ENCODE data around the gene UQCRC2. TPM values are rescaled to one million over a fixed set of nuclear protein-coding genes. Genes with fewer than 3 reads are reported as not detected.

Gene UQCRC2
- total and polyA plus RNA-seq, 9 donors = 101 to 325 (median 164) TPM

- DNase-seq = no peak
- Histone ChIP-seq H3K27me3 (no peaks in the 10 kb centered on the region), H3K36me3 (no peaks in the 10 kb centered on the region), H3K9me3 (no peaks in the 10 kb centered on the region), H3K4me1 (ENCODE audit: insufficient read depth) (peaks cover 2% of the 10 kb centered on the region), H3K4me3 (no peak overlapping the region), H3K27ac (no peak overlapping the region)
- WGBS, 3 donors = 42 to 65% (median 42%) methylated on average over 2 of the region's 2 CpGs
- TF ChIP-seq, protein P1, sequence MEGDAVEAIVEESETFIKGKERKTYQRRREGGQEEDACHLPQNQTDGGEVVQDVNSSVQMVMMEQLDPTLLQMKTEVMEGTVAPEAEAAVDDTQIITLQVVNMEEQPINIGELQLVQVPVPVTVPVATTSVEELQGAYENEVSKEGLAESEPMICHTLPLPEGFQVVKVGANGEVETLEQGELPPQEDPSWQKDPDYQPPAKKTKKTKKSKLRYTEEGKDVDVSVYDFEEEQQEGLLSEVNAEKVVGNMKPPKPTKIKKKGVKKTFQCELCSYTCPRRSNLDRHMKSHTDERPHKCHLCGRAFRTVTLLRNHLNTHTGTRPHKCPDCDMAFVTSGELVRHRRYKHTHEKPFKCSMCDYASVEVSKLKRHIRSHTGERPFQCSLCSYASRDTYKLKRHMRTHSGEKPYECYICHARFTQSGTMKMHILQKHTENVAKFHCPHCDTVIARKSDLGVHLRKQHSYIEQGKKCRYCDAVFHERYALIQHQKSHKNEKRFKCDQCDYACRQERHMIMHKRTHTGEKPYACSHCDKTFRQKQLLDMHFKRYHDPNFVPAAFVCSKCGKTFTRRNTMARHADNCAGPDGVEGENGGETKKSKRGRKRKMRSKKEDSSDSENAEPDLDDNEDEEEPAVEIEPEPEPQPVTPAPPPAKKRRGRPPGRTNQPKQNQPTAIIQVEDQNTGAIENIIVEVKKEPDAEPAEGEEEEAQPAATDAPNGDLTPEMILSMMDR (IDR thresholded peaks at IDR 0.05) = no peak
- no peak for TF ChIP-seq EP300 (IDR thresholded peaks at IDR 0.05)
- intact Hi-C loops (cut with DNase I) = no loop called here
Measured at GRCh38 chr16:22012241-22012640, 59.1 kb downstream of the UQCRC2 start.

DNA sequence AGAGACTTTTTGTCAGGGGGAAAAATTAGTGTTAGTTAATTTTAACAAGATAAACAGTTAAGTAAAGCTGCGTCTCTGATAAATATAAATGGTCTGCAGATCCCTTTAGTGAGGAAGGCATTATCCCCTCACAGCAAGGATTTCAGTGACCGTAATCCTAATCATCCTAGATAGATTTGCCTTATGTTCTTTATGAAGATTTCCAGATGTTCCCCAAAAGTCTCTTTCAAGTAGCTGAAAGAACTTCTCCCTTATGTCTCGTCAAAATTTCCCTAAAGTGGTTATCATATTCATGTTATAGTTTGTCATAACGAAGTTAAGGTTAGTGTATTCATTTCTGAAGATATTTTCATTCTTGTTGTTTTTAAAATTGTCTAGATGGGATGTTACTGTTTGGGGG lies 60.3 kb downstream of the UQCRC2 start:
- Histone ChIP-seq H3K4me1 (ENCODE audit: insufficient read depth) (peaks cover 2% of the 10 kb centered on the region), H3K27me3 (no peaks in the 10 kb centered on the region), H3K27ac (no peak overlapping the region), H3K9me3 (no peaks in the 10 kb centered on the region), H3K4me3 (no peak overlapping the region), H3K36me3 (no peaks in the 10 kb centered on the region)
- intact Hi-C loops (cut with DNase I) = no loop called here
- no peak for DNase-seq
- TF ChIP-seq, protein P1 (IDR thresholded peaks at IDR 0.05) = no peak
- TF ChIP-seq EP300 (IDR thresholded peaks at IDR 0.05) (no peak), POLR2A (IDR thresholded peaks at IDR 0.05) (no peak)
- 72 to 75% (median 73%) methylated on average over 4 of the region's 4 CpGs for WGBS, 3 donors

GRCh38 chr16:22014271-22014873 lies 61.2 kb downstream of the UQCRC2 start:
- no peaks in the 10 kb centered on the region for H3K36me3 ChIP-seq
- TF ChIP-seq EP300 (IDR thresholded peaks at IDR 0.05) = no peak
- TF ChIP-seq, protein P1 (IDR thresholded peaks at IDR 0.05) = no peak
- no peak for TF ChIP-seq POLR2A (IDR thresholded peaks at IDR 0.05)
- no peaks in the 10 kb centered on the region for H3K4me1 ChIP-seq (ENCODE audit: insufficient read depth)
- H3K27me3 ChIP-seq = no peaks in the 10 kb centered on the region
- 69 to 80% (median 70%) methylated on average over 2 of the region's 2 CpGs for WGBS, 3 donors
- no peak overlapping the region for H3K4me3 ChIP-seq
- H3K9me3 ChIP-seq = no peaks in the 10 kb centered on the region
- no peak overlapping the region for H3K27ac ChIP-seq
- no peak for DNase-seq
- intact Hi-C loops (cut with DNase I) = no loop called here

GRCh38 chr16:22016927-22017326 lies 63.8 kb downstream of the UQCRC2 start:
- TF ChIP-seq, protein P1 (IDR thresholded peaks at IDR 0.05) = no peak
- TF ChIP-seq POLR2A (IDR thresholded peaks at IDR 0.05) (no peak), EP300 (IDR thresholded peaks at IDR 0.05) (no peak)
- 90 to 94% (median 93%) methylated on average over 4 of the region's 4 CpGs for WGBS, 3 donors
- no peak for DNase-seq
- Histone ChIP-seq H3K4me1 (ENCODE audit: insufficient read depth) (no peaks in the 10 kb centered on the region), H3K36me3 (no peaks in the 10 kb centered on the region), H3K27me3 (no peaks in the 10 kb centered on the region), H3K9me3 (no peaks in the 10 kb centered on the region), H3K27ac (no peak overlapping the region), H3K4me3 (no peak overlapping the region)
- intact Hi-C loops (cut with DNase I) = no loop called here
